Measurements from ENCODE around the gene CCNJL.

- TF ChIP-seq CTCF (conservative IDR thresholded peaks at IDR 0.05) (no peak), EZH2 (IDR thresholded peaks at IDR 0.05; ENCODE audit: low read depth) (no peak)
Measured at GRCh38 chr5:160271836-160272235, 40.5 kb downstream of the CCNJL start.

Measured in PC-9 (cell line).